ENCODE data around the gene RAC3.

The RAC3 gene

GRCh38 chr17:82022310-82022980 is 9.0 kb upstream of the RAC3 start, which contains the start of gene CENPX:
Gene CENPX (minus strand): TSS chr17:82022878. CDS start chr17:82022861, 17 bp downstream.
- FAIRE-seq: no peak
- DNase-seq (ENCODE audit: low spot score): no peak

- peak; percentile 93 for FAIRE-seq
- peak; percentile 99 for DNase-seq (ENCODE audit: low spot score)
These were observed 8.5 kb upstream of the RAC3 start, which contains the start of gene LRRC45 for GRCh38 chr17:82022981-82023446. Gene LRRC45 (plus strand): TSS chr17:82023305. CDS start chr17:82023644, 339 bp downstream.

GRCh38 chr17:82023447-82024241 is 7.8 kb upstream of the RAC3 start:
- FAIRE-seq (no peak), DNase-seq (ENCODE audit: low spot score) (no peak)

GRCh38 chr17:82024859-82025258 is 6.6 kb upstream of the RAC3 start:
- FAIRE-seq (no peak), DNase-seq (ENCODE audit: low spot score) (no peak)

- FAIRE-seq (no peak), DNase-seq (ENCODE audit: low spot score) (no peak)
These were observed 5.9 kb upstream of the RAC3 start for GRCh38 chr17:82025401-82026107.

- FAIRE-seq (no peak), DNase-seq (ENCODE audit: low spot score) (no peak)
These were observed 3.2 kb upstream of the RAC3 start for GRCh38 chr17:82028246-82028645.

GRCh38 chr17:82028966-82029365 is 2.5 kb upstream of the RAC3 start:
- no peak for FAIRE-seq

GRCh38 chr17:82029391-82029790 is 2.1 kb upstream of the RAC3 start:
- no peak for DNase-seq (ENCODE audit: low spot score)
- FAIRE-seq: no peak

More at GRCh38 chr17:82028966-82029365, 2.5 kb upstream of the RAC3 start:
- DNase-seq (ENCODE audit: low spot score): no peak

GRCh38 chr17:82029990-82030469 is 1.4 kb upstream of the RAC3 start:
- FAIRE-seq: no peak
- no peak for DNase-seq (ENCODE audit: low spot score)

GRCh38 chr17:82030470-82031302 is 792 bp upstream of the RAC3 start:
- DNase-seq (ENCODE audit: low spot score) (peak; percentile 46), FAIRE-seq (no peak)

- FAIRE-seq: no peak
- no peak for DNase-seq (ENCODE audit: low spot score)
These were observed 578 bp downstream of the RAC3 start for GRCh38 chr17:82031885-82032627.

- no peak for DNase-seq (ENCODE audit: low spot score)
- FAIRE-seq: no peak
These were observed 2.0 kb downstream of the RAC3 start for GRCh38 chr17:82033359-82034085.

- FAIRE-seq: no peak
- DNase-seq (ENCODE audit: low spot score): no peak
These were observed 3.0 kb downstream of the RAC3 start for GRCh38 chr17:82034371-82035011.

GRCh38 chr17:82035488-82035887 is 4.0 kb downstream of the RAC3 start:
- FAIRE-seq (no peak), DNase-seq (ENCODE audit: low spot score) (no peak)

GRCh38 chr17:82035956-82036633 is 4.6 kb downstream of the RAC3 start:
- FAIRE-seq (no peak), DNase-seq (ENCODE audit: low spot score) (no peak)

GRCh38 chr17:82036634-82037091 is 5.2 kb downstream of the RAC3 start:
- FAIRE-seq: no peak

GRCh38 chr17:82037092-82037888 is 5.8 kb downstream of the RAC3 start, which contains the start of gene DCXR:
Gene DCXR (minus strand): TSS chr17:82037697. CDS start chr17:82037682, 15 bp downstream.
- FAIRE-seq (peak; percentile 79), DNase-seq (ENCODE audit: low spot score) (peak; percentile 84)

More at GRCh38 chr17:82036634-82037091, 5.2 kb downstream of the RAC3 start:
- DNase-seq (ENCODE audit: low spot score): no peak

Data from RCC 7860 (cell line).